ENCODE results near the gene DLX2.

- TF ChIP-seq, protein P1, sequence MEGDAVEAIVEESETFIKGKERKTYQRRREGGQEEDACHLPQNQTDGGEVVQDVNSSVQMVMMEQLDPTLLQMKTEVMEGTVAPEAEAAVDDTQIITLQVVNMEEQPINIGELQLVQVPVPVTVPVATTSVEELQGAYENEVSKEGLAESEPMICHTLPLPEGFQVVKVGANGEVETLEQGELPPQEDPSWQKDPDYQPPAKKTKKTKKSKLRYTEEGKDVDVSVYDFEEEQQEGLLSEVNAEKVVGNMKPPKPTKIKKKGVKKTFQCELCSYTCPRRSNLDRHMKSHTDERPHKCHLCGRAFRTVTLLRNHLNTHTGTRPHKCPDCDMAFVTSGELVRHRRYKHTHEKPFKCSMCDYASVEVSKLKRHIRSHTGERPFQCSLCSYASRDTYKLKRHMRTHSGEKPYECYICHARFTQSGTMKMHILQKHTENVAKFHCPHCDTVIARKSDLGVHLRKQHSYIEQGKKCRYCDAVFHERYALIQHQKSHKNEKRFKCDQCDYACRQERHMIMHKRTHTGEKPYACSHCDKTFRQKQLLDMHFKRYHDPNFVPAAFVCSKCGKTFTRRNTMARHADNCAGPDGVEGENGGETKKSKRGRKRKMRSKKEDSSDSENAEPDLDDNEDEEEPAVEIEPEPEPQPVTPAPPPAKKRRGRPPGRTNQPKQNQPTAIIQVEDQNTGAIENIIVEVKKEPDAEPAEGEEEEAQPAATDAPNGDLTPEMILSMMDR (conservative IDR thresholded peaks at IDR 0.05; ENCODE audit: low read length), result no peak
- no peak for TF ChIP-seq EZH2phosphoT487 (IDR thresholded peaks at IDR 0.05; ENCODE audit: borderline replicate concordance)
Measured at GRCh38 chr2:172086241-172087206, 16.2 kb downstream of the DLX2 start.

Measured in Loucy (cell line).